AG09319 (cell line): ENCODE data around the gene MYBPC2.

Experiments
- DNase-seq: peaks from one replicate; pipeline ENCODE4 v3.0.0-alpha.2; 2010; ENCODE audit warnings: low read depth; ENCODE audit errors: extremely low read depth
- CTCF ChIP-seq: IDR thresholded peaks from 2 replicates; pipeline ENCODE4 v1.5.1; 2011; ENCODE audit warnings: low read depth, mild to moderate bottlenecking, inconsistent platforms, low read length, moderate library complexity

The MYBPC2 gene

GRCh38 chr19:50413531-50413930, 19.2 kb upstream of the MYBPC2 start:
- no peak for TF ChIP-seq CTCF
- no peak for DNase-seq

GRCh38 chr19:50414864-50415660, 17.6 kb upstream of the MYBPC2 start:
- TF ChIP-seq CTCF, result peak; percentile 89
- peak; percentile 16 for DNase-seq

- DNase-seq, result no peak
- no peak for TF ChIP-seq CTCF
These were observed 17.0 kb upstream of the MYBPC2 start for GRCh38 chr19:50415661-50416033.

GRCh38 chr19:50416034-50416977, 16.4 kb upstream of the MYBPC2 start:
- TF ChIP-seq CTCF, result no peak
- DNase-seq, result no peak

- TF ChIP-seq CTCF, result no peak
- DNase-seq, result no peak
These were observed 15.3 kb upstream of the MYBPC2 start for GRCh38 chr19:50417111-50418081.

- TF ChIP-seq CTCF, result no peak
- DNase-seq, result no peak
These were observed 14.3 kb upstream of the MYBPC2 start, which contains the start of gene SPIB for GRCh38 chr19:50418176-50419021. SPIB (plus strand) TSS chr19:50418938; CDS start chr19:50418963, 25 bp downstream.
